ENCODE results near the gene WNT6.

The WNT6 gene

GRCh38 chr2:218895759-218896500 lies 36.3 kb downstream of the WNT6 start:
- DNase-seq, result no peak

DNA sequence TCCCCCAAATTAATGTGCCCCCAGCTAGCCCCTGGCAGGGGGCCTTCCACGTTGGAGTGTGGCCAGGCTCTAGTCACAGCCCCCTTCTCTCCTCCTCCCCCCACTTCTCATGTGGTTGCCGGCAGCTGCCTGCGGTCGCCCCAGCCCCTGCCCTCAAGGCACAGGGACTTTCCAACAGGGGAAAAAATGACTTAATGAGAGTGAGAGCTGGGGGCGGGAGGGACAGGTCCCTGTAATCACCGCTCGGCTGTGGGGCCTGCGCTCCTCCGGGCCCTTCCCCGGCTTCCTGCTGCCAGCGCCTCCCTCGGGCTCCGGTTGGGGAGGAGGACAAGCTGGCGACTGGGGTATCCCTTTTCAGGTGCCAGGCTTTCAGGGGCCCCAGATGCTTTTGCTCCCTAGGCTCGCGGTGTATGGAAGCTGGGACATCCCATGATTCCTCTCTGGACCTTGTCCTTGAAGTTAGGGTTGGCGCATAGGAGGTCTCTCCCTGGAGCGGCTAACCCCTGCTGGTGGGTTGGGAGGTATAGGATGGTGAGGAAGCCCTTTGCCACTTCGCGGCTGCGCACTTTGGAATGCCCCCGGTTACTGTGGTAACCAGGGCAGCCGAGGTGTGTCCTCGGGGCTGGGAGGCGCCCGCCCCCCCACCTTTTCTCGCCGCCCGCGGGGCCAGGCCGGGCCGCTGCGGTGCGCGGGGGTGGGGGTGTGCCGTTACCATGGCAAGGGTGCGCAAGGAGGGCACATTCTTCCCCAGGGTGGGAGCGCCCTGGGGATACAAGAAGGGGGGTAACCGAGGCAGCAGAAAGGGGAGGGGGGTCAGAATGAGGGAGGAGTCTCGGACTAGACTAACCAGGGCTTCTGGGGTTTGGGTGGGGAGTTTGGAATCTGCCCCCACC lies 37.1 kb downstream of the WNT6 start:
- no peak for DNase-seq

DNA sequence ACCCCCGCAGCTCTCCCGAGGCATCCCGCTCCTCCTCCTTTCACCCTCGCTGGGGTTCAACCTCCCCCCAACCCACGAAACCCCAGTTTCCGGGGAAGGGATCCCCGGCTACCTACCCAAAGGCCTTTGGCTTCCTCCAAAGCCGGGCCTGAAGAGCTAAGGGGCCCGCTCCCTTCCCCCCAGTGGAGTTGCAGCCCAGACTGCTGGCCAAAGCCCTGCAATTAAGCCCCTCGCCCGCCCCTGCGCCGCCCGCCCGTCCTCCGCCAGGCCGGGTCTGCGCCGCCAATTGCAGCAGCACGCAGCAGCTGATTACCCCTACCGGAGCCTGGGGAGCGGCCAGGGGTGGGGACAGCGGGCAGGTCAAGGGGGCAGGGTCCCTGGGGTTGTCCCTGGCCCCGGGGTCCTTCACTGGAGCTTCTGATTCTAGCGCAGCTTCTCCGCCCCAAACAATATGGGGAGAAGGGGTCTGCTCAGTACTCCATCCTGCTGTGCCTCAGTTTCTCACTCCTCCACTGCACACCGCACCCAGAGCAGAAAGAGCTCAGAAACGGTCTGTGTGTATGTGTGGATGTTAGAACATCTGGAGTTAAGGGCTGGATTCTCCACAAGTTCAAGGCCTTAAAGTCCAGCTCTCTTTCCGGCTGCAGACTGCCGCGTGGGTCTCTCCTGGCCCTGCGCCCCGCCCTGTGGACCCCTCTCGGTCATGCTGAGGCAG lies 37.9 kb downstream of the WNT6 start:
- DNase-seq, result no peak

GRCh38 chr2:218898109-218898878 lies 38.7 kb downstream of the WNT6 start:
- DNase-seq, result peak; percentile 32

DNA sequence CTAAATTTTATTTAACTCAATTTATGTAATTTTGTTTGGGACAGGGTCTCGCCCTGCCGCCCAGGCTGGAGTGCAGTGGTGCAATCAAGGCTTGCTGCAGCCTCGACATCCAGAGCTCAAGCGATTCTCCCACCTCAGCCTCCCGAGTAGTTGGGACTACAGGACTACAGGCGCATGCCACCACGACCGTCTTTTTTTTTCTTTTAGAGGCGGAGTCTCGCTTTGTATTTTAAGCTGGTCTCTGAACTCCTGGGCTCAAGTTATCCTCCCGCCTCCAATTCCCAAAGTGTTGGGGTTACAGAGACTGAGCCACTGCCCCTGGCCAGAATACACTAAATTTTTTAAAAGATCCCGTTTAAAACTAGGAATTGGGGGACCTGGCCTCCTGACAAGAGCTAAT lies 39.5 kb downstream of the WNT6 start:
- DNase-seq, result no peak

DNA sequence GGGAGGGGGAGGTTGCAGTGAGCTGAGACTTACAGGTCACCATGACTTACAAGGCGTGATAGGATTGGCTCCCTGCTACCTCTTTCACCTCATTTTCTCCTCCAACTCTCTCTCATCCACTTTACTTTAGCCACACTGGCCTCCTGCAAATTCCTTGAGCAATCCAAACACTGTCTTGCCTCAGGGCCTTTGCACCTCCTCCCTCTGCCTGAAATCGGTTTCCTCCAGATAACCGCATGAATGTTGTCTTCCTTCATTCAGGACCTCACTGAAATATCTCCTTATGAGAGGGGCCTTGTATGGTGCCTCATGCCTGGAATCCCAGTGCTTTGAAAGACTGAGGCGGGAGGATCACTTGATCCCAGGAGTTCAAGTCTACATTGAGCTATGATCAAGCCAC lies 42.8 kb downstream of the WNT6 start:
- no peak for DNase-seq

GRCh38 chr2:218904176-218904575 lies 44.6 kb downstream of the WNT6 start:
- DNase-seq, result no peak

DNA sequence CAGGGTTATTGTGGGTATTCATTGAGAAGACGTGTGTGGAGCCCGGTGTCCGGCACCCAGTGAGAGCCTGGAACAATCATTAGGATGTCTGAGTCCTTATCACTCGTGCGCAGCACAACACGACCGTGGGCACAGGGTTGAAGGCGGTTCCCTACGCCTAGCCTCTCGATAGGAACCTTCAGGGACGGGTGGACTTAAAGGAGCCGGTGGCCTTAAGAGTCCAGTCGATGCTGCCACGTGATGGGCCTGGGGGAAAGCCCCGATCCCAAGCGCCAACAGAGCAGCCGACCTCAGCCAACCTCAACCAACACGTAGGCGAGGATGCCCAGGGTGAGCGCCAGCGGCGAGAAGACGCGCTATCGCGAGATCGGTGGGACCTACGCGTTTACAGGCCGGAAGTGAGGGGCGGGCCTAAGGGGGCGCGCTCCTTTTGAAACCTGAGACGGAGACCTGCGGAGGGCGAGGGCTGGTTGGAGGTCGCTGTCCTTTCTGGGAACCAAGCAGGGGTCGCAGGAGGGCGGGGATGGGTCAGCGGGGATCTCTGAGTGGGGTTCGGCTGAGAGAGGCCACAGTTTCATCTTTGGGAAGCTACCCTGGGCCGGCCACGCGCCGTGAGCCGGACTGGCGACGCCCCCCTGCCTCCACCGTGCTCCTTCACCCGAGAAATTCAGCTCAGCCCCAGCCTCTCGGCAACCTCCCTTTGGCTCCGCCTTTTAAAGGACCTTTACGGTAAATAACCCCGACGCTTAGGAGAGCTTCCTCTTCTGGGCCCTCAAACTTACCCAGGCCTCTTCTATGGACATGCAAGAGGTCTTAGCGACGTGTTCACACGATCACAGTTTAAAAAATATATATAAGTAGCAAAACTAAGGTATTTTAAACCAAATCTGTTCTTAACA lies 49.4 kb downstream of the WNT6 start:
- DNase-seq, result peak; percentile 51

DNA sequence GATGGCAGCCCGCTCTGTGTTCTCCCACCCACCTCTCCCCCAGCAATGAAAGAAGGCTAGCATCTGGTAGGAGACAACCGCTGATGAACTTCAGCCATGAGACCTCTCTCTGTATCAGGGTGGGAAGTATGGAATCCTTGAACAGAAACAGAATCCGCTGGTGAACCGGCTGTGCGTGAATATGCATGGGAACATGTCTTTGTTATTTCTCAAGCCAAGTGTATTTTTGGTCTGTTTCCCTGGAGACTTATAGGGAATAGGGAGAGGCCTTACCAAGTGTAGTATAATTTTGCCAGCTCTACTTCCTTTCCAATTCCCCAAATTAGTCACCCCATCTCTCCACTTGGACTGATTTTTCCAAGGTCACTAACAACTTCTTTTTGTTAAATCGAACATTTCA lies 51.1 kb downstream of the WNT6 start:
- no peak for DNase-seq

DNA sequence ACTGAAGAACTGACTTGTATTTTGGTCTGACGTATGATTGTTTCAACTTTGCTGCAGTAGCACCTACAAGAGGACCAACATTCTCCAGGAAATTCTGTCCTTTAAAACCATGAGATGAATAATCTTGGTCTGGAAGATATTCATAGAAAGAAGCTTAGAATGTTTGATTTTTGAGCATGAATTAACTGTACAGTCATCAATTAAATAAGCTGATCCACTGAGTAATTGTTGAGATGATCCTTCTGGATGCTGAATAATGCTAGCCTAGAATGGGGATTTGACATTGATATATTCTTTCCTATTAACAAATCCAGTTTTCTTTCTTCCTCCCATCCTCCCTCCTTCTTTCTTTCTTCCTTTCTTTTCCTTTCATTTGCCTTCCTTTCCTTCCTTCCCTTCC lies 60.9 kb downstream of the WNT6 start:
- no peak for DNase-seq
